GM12801 (cell line): ENCODE data around the gene APLP1.

Experiments
- CTCF ChIP-seq: IDR thresholded peaks from one replicate; pipeline ENCODE4 v1.5.1; 2011; ENCODE audit warnings: control low read depth; ENCODE audit not compliant: insufficient read length; ENCODE audit errors: extremely low read depth

The APLP1 gene

DNA sequence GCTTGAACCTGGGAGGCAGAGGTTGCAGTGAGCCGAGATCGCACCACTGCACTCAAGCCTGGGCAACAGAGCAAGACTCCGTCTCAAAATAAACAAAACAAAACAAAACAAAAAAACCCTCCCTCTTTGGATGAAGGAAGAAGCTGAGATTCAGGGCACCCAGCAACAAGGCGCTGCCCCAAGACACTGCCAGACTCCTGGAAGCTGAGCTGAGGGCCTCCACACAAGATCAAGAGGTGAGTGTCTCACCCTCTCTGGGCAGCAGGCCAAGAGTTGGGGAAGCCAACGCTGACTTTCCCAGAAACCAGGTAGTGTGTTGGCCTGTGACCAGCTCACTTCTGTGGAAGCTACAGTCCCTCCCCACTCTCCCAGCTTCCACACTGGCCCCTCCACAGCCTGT lies 43.4 kb downstream of the APLP1 start:
- TF ChIP-seq CTCF: no peak

GRCh38 chr19:35913589-35913988 lies 45.2 kb downstream of the APLP1 start:
- TF ChIP-seq CTCF: no peak

DNA sequence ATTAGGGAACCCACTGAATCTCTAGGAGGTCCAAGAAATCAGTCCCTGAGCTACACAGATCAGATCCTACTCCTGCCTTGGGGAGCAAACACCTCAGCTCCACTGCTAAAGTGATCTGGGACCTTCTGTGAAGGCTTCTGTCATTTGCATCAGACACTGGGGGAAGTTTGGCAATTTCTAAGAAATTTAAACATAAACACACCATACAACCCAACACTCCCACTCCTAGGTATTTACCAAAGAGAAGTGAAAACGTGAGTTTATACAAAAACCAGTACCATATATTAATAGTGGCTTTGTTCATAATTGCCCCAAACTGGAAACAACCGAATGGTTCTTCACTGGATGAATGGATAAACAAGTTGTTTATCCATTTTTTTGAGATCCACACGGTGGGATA lies 47.1 kb downstream of the APLP1 start:
- no peak for TF ChIP-seq CTCF

GRCh38 chr19:35919306-35919705 lies 50.9 kb downstream of the APLP1 start:
- no peak for TF ChIP-seq CTCF

DNA sequence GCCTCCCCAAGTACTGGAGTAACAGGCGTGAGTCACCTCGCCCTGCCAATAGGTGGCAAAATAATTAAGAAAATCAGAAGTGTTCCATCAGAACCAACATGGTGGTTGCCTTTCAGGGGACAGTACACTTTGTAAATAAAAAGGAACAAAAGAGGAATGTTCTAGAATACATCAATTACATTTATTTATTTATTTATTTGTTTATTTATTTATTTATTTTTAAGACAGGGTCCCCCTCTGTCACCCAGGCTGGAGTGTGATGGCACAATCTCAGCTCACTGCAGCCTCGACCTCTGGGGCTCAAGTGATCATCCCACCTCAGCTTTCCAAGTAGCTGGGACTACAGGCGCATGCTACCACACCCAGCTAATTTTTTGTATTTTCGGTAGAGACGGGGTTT lies 52.6 kb downstream of the APLP1 start:
- no peak for TF ChIP-seq CTCF

GRCh38 chr19:35925501-35925900 lies 57.1 kb downstream of the APLP1 start:
- no peak for TF ChIP-seq CTCF

GRCh38 chr19:35928507-35928906 lies 60.1 kb downstream of the APLP1 start:
- no peak for TF ChIP-seq CTCF
